ENCODE measurements around the gene PVALEF. TPM values are rescaled to one million over a fixed set of nuclear protein-coding genes. Genes with fewer than 3 reads are reported as not detected.

Gene PVALEF
- polyA plus RNA-seq, 1 donor = 0.33 TPM

GRCh38 chr17:81128774-81129173, 36.5 kb upstream of the PVALEF start:
- no peak for DNase-seq

DNA sequence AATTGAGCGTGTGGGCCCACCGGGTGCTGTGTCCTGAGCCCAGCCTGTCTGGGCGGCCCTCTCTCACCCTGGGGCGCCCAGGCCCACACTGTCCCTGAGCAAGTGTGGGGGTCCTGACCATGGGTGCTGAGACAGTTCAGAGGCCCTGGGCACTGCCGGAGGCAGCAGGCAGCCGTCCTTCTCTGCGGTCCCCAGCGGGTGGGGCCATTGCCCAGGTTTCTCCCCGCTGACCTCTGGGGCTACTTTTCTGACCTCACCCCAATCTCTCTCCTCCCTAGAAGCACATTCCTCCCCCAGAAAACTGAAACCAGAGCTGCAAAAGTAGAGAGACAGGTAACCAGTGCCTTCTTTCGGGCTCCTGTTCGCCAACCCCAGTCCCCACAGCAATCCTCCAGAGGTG, 36.0 kb upstream of the PVALEF start:
- DNase-seq = no peak

- DNase-seq = no peak
Measured at GRCh38 chr17:81129711-81130367, 35.5 kb upstream of the PVALEF start.

- no peak for DNase-seq
Measured at GRCh38 chr17:81130385-81131361, 34.6 kb upstream of the PVALEF start.

GRCh38 chr17:81131486-81132196, 33.7 kb upstream of the PVALEF start:
- no peak for DNase-seq

DNA sequence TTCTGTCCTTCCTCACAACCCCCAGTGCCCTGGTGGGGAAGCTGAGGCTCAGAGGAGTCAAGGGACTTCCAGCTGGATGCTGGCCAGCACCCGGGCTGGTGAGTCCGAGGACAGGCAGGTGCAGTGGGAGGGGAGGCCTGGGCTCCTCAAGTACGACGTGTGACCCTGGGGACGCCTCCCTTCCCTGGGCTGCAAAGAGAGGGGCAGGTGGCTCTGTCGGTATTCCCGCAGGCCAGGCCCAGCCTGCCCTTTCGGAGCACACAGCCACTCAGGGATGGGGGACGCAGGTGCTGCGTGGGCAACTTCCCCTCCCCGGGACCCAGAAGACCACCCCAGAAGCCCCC, 33.1 kb upstream of the PVALEF start:
- no peak for DNase-seq

- no peak for DNase-seq
Measured at GRCh38 chr17:81132770-81133723, 32.3 kb upstream of the PVALEF start.

- DNase-seq = no peak
Measured at GRCh38 chr17:81134064-81134781, 31.1 kb upstream of the PVALEF start.

- DNase-seq = no peak
Measured at GRCh38 chr17:81135505-81136278, 29.6 kb upstream of the PVALEF start.

- no peak for DNase-seq
Measured at GRCh38 chr17:81136366-81136765, 28.9 kb upstream of the PVALEF start.

DNA sequence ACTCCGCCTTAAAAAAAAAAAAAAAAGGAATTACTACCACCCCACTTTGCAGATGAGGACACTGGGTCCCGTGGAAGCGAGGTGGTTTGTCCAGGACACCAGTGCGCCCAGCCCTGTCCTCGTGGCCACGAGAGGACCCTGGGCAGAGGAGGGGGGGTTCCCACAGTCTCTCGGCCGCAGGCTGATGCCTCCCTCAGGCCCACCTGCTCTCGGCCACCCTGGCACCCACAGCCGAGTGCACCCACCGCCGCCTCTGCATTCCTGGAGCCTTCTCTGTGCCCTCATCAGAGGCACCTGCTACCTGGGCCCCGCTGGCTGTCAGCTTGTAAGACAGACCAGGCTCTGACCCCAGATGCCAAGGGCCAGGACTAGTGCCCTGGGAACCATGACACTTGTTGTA, 28.1 kb upstream of the PVALEF start:
- DNase-seq = no peak

GRCh38 chr17:81138083-81138482, 27.2 kb upstream of the PVALEF start:
- DNase-seq = no peak

DNA sequence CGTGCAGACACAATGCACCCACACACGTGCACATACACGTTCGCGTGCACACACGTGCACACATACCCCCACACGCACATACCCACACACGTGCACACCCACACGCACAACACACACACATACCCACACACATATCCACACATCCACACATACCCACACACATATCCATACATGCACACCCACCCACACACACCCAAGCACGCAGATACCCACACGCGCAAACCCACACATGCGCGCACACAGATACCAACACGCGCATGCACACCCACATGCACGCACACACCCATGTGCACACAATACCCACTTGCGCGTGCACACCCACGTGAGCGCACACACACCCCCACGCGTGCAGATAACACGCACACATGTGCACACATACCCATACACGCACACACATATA, 26.8 kb upstream of the PVALEF start:
- no peak for DNase-seq

GRCh38 chr17:81139428-81139827, 25.9 kb upstream of the PVALEF start:
- no peak for DNase-seq

GRCh38 chr17:81140018-81140417, 25.3 kb upstream of the PVALEF start:
- DNase-seq = no peak

DNA sequence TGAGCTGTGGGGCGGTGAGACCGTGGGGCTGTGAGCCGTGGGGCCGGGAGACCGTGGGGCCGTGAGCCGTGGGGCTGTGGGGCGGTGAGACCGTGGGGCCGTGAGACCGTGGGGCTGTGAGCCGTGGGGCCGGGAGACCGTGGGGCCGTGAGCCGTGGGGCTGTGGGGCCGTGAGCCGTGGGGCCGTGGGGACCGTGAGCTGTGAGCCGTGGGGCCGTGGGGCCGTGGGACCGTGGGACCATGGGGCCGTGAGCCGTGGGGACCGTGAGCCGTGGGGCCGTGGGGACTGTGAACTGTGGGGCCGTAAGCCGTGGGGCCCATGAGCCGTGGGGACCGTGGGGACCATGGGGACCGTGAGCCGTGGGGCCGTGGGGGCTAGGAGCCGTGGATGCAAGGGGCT, 24.6 kb upstream of the PVALEF start:
- no peak for DNase-seq

DNA sequence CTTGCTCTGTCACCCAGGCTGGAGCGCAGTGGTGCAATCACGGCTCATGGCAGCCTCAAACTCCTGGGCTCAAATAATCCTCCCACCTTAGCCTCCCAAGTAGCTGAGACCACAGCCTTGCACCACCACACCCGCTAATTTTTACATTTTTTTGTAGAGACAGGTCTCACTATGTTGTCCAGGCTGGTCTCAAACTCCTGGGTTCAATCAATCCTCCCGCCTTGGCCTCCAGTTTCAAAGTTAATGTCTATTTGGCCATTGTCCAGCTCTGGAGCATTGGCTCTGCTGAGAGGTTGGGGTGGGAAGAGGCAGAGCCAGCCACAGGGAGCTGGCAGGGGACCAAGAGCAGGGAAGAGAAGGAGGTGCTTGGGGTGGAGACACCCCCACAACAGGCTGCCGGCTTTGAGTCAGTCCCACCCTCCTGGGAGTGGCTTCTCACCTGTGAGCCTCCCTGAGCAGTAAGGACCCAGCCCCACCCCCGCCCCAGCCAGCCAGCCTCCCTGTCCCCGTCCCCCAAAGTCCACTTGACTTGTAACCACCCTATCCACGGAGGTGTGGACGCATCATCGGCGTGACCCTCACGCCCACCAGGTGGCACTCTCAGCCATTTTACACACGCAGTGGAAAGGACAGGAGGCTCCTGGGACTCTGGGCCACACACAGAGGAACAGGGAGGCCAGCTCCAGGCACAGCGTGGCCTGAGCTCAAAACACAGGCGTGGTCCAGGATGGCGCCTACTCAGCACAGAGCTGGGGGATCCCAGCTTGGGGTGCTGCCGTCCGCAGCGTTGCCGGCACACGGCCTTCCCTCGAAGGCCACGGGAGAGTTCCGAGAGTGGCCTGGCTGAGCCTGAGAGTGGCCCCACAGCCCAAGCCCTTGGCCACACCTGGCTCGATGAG, 22.8 kb upstream of the PVALEF start:
- DNase-seq = peak; percentile 70

DNA sequence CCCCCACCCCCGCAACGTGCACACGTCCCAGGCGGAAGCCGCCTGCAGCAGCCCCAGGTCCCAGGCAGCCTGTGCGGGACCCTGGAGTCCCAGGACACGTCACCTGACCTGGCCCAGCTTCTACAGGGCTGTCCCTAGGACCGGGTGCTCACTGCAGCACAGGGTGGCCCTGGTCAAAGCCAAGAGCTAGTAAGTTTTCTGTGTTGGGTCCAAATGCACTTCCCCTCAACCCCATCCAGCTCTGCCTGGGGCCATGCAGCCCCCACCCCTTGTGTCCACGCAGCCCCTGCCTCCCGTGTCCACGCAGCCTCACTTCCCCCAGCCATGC, 22.1 kb upstream of the PVALEF start:
- no peak for DNase-seq

DNA sequence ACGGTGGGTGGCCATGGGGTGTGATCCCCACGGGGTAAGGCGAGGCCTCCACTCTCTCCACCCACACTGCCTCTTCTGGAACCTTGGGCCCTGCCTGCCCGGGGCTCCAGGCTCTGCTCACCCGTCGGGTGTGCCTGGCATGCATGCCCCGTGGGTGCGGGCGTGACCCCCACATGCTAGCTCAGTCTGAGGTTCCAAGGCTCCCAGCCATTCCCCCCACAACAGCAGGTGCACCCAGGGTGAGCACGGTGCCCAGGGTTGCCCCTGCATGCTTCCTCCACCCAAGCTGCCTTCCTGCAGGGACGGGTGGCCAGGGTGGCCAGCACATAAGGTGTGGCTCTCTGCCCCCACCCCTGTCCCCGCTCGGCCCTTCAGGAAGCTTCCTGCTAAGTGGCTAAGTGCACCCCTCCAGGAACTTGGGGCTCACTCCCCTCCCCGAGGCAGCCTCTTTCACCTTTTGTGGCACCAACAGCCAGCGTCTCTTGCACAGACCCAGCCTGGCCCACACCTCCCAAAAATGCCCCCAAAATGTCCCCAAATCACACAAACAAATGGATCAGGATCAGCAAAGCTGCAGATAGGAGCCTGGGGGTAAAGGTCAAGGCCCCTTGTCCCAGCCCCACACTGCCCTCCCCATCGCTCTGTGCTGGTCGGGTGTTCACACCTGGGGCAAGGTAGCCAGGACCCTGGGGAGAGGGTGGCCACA, 21.4 kb upstream of the PVALEF start:
- DNase-seq = no peak
